Measurements from ENCODE around the gene GPR171. TPM values are rescaled to one million over a fixed set of nuclear protein-coding genes. Genes with fewer than 3 reads are reported as not detected.

The GPR171 gene
- total RNA-seq (2022; extraction: Qiagen RNA extraction), result not detected in 5 replicates

DNA sequence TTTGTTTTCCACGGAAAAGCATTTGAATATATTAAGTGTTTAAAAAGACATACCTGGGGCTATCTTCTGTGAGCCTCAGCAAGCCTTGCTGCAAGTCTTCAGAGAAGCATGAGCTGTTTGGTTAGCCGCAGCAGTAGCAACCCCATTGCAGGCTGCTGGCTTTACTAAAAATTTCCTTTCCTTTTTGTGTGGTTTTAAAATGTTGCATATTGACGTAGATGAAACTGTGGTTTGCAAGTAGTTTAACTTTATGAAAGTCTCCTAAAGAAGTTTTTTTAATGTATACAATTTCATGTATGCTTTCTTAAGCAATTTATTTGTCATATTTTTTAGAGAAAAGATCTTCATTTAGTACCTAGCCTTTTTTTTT lies at the start of gene GPR171:
Gene GPR171, minus strand, starts transcription at position 166 of the 370 bp plus-strand sequence. CDS start 3,830 bp downstream, outside the sequence.

Other genes starting within 250 kb of the GPR171 start
- gene CLRN1, start 230.5 kb downstream of the GPR171 start, total RNA-seq (2022; extraction: Qiagen RNA extraction), result not detected in 5 replicates
- 0.32 to 0.90 TPM (median 0.42 TPM) in 5 replicates for gene MED12L, start 117.6 kb downstream of the GPR171 start, total RNA-seq (2022; extraction: Qiagen RNA extraction)
- not detected in 5 replicates for gene P2RY14, start 75.3 kb upstream of the GPR171 start, total RNA-seq (2022; extraction: Qiagen RNA extraction)
- gene GPR87, start 113.6 kb upstream of the GPR171 start, total RNA-seq (2022; extraction: Qiagen RNA extraction), result 1.8 to 2.5 TPM (median 2.3 TPM) in 5 replicates
- gene P2RY13, start 126.3 kb upstream of the GPR171 start, total RNA-seq (2022; extraction: Qiagen RNA extraction), result not detected in 5 replicates
- not detected in 5 replicates for gene P2RY12, start 181.5 kb upstream of the GPR171 start, total RNA-seq (2022; extraction: Qiagen RNA extraction)